CD4-positive, alpha-beta T cell treated with Interleukin-6 for 4 hours (primary cell): ENCODE data around the gene SETBP1.

Experiments
- DNase-seq: peaks from one replicate; pipeline ENCODE4 v3.0.0-alpha.2; 2020; ENCODE audit warnings: mixed read lengths

The SETBP1 gene

DNA sequence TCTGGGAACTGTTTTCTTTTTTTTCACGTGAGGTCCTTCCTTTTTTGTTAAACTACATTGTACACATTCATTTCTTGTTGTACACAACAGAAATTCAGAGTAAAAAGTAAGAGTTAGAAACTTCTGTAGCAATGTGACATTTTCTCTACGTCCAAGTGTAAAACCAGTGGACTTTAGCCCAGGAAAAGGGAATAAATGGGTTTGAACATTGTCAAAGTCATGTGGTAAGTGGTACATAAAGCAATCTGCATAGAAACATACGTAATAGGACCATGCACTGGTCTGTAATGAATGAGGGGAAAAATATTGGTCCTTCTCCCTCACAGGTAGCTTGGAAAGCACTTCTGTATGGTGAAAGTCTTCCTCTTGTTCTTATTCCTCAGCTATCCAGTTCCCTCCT, 421.4 kb downstream of the SETBP1 start:
- DNase-seq: no peak

DNA sequence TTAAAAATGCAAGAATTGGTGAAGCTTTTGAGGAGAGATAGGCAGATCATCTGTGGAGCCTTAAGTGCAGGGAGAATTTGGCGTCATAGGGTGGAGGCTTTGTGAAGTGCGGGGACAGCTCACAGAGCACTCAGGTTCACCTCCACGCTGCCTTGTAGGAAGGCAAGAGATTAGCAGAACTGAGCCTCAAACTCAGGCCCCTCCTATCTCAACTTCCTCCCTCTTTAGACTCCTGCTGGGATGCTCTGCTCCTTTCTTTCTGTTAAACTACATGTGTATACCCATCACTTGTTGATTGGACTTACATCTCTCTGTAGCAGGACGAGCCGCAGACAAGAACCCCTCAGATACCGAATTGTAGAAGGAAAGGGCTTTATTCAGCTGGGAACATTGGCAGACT, 422.2 kb downstream of the SETBP1 start:
- no peak for DNase-seq

DNA sequence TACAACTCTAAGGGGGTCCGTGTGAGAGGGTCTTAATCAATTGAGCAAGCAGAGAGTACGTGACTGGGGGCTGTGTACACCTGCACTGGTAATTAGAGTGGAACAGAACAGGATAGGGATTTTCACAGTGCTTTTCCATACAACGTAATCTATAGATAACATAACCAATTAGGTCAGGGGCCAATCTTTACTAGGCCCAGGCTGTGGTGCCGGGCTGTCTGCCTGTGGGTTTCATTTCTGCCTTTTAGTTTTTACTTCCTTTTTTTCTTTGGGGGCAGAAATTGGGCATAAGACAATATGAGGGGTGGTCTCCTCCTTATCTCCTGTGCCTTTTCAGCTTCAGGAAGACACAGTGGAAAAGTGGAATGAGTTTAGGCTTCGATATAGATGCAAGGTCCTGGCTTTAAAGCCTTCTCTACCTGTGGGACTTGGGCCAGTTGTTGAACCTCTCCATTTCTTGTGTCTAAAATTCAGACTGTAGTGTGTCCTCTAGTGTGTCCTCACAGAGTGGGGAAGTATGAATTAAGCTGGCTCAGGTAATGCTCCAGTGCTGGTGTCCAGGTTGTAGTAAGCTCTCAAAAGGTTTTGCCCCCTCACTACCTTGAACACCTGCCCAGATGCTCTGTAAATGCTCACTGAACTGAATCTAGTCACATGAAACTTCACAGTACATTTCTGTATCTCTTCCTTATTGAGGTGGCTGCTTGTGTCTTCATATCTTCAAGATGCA, 422.8 kb downstream of the SETBP1 start:
- DNase-seq: no peak

DNA sequence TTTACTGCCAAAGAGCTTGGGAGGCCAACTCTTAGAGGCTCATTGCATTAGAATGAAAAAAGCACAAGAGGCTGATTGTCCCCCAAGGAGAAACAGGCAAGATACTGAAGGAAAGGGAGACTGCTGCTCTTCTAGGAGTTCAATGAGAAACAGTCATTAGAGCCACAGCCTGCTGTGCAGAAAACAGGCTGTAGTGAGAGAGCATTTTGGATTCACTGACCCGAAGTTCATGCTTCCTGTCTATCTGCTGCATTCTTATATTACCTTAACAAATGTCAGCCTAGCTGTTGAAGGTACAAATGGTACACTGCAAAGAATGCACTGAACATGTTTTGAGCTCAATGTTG, 423.3 kb downstream of the SETBP1 start:
- no peak for DNase-seq

DNA sequence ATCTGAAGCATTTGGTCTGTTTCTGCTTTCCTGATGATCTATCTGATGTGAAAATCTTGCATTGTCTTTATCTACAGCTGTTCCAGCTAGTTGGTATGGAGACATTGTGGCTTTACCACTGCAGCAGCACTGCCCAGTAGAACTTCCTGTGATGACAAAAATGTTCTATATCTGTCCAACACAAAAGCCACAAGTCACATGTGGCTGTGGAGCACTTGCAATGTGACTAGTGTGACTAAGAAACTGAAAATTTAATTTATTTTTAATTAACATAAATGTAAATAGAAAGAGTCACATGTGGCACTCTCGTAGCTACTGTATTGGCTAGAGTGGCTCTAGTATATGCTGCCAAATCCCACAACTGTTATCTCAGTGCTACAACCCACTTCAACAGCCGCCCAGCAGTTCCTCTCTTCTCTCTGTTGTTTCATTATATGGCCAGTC, 425.7 kb downstream of the SETBP1 start:
- DNase-seq: no peak

DNA sequence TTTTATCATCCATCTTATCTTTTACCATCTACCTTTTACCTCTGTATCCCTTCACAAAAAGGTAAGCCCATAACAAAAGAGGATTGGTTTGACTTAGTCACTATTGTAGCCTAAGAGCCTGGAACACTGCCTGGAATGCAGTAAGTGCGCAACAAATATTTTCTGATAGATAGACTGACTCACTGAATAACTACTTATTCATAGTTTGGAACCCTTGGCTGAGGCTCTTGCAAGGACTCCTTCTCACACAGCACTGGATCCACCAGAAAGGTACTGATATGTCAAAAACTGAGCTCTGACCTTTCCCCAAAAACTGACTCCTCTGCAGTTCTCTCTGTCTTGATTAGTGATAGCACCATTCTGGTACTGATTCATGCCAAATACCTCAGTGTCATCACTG, 426.7 kb downstream of the SETBP1 start:
- no peak for DNase-seq

DNA sequence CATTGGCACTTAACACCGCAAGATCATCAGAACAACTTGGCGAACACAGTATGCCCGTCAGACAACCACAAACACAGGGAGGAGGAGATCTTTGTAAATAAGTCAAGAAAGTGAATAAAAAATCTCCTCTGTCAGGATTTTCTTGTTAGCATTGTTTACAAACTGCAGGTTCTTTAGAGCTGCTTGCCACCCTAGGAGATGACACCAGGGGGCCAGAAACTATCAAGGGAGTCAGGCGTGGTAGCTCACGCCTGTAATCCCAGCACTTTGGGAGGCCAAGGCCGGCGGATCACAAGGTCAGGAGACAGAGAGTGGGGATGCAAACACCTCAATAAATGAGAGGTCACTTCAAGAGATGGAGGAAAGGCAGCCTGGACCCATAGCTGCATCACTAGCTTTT, 428.1 kb downstream of the SETBP1 start:
- DNase-seq: no peak

DNA sequence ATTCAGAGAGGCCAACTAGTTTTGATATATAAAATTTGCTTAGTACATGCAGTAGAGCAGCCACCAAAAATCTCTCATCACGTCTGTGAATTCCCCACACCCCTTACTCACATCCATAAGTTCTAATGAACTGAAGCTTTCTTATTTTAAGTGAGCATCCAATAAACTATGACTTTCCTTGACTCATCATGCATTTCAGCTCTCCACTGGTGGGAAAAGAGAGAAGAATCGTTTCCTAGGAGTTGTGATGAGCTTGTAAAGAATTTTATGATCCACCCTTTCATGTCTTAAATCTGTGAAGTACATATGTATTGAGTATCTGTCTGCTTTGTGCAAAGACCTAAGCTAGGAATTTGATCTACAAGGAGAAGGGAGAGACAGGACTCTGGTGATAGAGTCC, 428.6 kb downstream of the SETBP1 start:
- no peak for DNase-seq

DNA sequence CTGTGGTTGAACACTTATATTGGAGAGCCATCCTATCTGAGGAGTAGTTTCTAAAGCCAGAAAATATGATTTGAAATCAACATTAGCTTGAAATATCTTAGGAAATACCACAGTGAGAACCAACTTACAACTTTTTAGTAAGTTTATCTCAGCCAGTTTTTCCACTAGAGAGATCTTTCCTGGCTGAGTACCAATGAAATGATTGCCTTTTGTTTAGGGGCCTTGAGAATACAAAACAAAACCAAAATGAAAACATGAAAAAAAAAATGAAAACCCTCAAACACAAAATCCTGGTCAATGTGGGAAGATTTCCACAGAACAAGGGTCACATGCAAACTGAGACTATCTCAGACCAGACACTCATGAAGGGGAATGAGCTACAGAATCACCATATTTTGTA, 429.0 kb downstream of the SETBP1 start:
- no peak for DNase-seq

DNA sequence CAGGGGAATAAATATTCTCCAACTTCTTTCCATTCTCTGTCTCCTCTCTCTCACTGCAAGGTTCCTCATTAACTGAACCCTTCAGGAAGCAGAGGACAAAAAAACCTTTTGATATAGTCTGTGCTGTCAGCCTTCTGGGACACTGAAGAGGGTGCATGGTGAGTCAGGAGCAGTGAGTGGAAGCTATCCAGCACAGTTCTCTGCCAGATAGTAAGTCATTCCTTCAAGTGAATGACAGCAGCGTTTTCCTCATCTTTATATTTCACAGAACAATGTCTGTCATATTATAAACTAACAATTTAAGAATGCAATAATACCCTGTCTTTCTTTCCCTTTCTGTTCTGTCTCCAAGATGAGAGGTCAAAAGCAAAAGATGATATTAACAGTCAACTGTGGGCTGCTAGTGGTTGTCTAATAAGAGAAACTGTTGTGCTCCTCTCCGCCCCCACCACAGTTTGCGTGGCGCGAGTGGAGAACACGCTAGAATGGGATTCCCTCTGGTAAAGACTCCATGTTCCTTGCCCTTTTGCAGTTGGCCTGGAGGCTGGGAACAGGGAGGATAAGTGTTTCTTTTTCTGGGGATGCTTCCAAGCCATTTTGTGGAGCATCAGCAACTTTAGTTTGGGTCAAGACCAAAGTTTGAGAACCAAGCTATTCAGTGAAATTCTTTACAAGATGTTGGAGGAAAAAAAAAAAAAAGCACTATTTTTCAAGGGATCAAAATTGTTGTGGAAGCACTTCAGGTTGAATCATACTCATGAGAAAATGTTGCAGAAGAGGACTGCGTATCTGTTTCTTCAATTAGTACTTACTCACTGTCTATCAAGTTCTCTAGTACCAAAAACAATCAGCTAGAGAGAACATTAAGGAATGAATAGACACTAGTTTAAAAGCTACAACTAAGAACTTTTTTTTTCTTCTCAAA, 430.2 kb downstream of the SETBP1 start:
- DNase-seq: no peak

DNA sequence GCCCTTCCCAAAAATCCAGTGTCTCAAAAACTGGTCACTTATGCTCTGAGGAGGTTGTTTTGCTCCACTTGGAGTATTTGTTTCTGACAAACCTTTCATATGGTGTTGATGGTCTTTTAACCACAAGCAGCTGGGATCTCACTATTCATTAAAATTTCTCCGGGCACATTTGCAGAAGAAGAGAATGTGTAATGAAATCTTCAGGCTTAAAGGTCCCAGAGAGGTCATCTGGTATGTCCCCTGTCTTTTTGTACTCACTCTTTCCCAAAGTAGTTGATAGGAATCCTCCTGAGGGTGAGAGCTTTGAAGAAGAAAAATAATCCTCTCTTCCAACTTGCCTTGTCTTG, 430.8 kb downstream of the SETBP1 start:
- no peak for DNase-seq

DNA sequence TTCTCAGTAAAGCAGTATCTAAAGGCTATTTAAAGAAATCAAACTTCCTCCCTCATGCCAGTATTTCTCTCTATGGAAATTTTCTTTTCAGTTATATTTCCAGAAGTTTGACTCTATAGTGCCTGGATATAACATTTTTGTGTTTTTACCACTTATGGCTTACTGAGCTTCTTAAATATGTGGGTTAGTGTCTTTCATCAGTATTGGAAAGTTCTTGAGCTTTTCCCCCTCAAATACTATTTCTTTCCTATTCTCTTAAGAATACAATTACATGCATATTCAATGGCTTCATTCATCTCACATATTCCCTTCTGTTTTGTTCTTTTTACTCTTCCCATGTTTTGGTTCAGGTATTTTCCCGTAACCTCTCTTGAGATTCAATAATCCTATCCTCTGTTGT, 432.0 kb downstream of the SETBP1 start:
- no peak for DNase-seq

DNA sequence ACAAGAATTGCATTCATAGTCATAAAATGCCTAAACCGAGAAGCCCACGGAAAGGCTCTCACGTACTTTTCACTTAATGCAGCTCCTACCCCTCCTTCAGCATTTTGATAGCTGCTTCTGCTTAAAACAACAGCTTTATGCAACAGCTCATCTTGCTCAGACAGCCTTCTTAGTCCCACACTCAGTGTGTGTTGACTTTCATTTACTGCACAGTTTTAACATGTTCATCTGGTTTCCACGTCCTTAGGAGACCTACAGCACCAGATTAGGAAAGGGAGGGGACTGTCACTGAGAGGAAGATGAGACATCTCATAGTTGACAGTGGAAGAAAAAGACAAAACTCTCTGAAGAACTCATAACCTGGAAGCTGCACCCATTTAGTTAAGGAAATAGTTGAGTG, 435.4 kb downstream of the SETBP1 start:
- no peak for DNase-seq
